ENCODE measurements around the gene CRYBB3.

CRYBB3 gene

DNA sequence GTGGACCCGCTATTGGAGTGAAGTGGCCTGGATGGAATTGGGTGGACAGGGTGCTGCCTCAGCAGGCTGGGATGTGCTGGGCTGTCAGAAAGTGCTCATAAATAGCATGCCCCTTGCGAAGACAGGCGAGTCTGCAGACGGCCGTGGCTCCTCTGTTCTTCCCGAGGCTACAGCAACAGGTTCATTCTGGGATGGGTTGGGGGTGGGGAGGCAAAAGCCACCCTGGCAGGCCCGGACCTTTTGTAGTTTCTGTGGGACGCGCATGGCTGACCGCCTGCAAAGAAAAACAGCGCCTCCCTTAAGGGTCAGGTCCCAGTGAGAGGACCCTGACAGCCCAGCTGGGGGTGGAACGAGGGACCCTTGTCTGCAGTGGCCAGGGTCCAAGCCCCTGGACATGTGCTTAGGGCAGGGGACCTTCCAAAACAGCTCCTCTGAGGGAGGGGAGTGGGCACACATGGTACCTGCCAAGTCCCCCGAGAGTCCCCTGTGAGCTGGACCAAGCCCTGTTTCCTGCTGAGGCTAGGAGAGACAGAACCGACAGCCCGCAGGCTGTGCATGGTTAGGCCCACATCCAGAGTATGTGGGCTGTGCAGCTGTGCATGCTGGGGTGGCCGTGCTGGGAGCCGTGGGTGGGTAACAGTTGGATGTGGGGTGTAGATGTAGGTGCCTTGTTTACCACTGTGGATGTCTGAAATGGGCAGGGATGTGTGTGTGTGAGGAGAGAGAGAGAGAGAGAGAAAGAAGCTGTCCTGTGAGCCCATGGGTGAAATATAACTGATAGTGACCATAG, at the start of gene CRYBB3:
Gene CRYBB3 (plus strand): TSS at position 128 of the 790 bp plus-strand sequence. CDS start 1,539 bp downstream, outside the sequence.
- DNase-seq, result no peak

DNA sequence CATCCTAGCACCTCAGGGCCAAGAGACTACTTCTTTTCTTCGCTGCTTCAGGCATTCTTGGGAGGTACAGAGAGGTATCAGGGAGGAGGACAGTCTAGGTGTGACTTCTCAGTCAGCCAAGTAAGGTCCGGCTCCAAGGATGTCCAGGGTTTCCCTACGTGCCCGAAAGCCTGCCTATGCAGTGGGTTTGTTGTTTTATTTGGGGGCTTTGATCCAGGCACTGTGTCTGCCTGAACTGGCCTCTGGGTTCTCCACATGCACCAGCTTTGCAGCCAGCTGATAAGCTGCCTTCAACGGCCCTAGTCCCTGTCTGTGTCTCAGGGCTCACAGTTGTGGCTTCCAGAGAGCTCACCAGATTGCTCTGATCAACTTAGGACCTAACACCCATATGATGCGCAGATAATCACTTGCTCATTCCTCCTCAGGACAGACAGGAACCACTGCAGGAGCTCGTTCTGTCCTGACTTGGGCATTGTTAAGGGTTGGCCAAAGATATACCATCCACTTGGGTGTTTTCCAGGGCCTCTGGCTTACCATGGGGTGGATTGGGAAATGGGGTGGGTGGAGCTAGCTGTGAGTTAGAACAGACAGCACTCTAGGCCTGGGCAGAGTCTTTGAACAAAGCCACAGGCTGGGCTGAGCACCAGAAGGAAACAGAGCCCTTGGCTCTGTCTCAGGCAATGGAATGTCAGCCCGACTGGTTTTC, 45.5 kb upstream of the CRYBB3 start:
- no peak for DNase-seq

DNA sequence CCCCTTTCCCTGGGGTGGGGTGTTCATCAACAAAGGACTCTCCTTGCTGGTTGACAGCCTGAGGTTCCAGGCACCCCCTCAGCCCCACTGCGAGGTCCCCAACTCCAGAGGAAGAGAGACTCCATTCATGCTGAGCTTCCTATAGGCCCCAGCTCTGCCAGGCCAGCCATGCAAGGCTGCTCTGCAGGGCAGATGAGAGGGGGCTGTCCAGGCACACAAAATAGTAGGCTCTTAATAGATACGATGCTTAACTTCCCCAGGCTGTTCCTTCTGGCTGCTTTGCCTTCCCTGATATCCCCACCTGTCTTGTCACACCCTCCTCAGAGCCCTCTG, 45.0 kb upstream of the CRYBB3 start:
- no peak for DNase-seq

DNA sequence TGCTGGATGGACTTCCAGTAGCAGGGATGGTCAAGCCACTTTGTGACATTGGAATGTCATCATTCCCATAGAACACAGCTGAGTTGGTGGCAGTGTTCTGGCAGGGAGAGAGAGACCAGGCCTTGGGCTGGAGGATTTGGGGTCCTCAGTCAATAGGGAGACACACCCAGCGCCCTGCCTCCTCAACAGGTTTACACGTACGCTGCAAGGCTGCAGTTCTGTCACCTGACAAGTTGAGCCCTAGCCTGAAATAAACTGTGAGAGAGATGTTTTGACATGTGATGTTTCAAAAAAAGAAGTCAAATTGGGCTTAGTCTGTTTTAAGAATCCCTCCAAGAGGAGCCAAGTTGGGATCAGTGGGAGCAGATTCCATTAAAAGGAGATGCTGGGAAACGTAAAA, 42.9 kb upstream of the CRYBB3 start:
- no peak for DNase-seq

DNA sequence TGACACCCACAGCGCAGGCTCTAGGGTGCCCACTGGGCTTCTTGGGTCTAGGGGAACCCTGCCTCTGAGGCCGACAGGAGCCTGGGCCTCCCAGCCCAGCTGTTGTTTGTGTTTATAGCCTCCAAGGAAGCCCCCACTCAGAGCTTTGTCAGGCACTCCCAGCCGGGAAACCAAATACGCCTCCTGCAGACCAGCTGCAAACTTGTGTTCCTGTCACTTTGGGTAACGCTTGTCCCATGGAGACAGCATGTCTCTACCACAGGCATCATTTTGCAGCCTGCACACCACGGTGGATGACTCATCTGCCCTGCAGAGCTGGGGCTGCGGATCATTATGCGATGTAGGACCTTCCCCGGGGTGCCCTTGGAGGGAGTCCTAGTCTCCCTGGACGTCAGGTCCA, 40.6 kb upstream of the CRYBB3 start:
- no peak for DNase-seq

DNA sequence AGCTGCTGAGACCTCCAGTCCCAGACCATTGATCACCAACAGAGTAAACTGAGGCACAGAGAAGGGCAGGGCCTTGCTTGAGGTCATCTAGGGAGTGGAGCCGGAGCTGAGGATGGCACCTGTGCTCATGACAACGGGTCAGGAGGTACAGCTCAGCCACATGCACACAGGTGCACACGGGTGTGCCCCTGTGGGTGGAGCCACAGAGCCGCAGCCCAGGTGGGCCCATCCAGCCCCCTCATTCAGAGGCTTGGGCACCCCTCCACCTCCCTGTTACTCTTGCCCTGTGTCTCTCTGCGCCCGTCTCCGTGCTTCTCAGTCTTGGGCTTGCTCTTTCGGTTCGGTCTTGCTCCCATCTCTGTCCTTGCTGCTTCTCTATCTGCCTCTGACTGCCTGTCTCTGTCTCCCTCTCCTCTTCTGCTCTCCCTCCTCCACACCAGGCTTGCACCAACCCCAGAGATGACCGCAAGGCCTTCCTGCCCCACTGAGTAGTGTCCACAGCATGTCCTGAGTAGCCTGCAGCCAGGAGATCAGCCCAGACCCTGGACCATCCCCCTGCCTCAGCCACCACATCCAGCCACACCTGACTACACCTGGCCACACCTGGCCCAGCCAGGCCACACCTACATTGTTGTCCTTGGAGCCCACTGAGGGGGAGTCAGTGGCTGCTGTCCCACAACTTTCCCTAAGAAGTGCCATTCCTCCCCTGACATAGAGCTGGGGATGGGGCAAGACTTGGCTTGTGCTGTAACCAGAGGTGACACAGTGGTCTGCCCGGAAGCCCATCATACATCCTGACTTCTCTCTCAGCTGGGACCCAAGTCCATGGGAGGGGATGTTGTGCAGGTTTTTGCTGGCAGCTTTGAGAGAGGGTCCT, 39.3 kb upstream of the CRYBB3 start:
- DNase-seq, result no peak

DNA sequence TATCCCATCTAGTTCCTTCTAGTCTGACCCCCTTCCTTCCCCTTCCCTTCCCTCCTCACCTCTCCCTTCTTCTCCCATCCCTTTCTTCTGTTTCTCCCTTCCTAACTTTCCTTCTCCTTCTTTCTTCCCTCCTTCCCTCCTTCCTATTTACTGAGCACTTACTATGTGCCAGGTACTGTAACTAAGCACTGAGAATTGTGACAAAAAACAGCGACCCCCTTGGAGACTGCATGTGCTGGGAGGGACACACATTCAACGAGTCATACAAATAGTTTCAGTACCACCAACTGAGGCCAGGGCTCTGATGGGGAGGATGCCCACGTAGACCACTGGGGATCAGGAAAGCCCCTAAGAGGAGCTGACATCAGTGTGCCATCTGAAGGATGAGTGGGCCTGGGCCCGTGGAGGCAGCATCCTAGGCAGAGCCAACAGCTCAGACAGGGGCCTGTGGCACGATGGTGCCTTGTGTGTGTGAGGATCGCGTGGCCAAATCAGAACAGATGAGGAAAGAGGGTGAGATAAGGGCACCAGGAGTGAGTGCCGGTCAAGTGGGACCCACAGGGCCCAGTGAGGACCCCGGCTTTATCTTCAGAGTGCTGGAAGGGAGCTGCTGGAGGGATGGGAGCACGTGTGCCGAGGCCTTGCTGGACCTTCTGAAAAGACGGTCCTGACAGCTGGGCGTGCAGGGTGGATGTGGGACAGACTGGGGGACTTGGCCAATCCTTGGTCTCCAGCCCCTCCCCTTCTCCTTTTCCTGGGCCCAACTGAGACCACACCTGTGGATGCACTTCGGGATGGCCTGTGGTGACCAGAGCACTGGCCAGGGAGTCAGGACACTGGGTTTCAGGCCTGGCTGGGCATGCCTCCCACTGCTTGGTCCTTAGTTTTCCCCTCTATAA, 38.4 kb upstream of the CRYBB3 start:
- no peak for DNase-seq

DNA sequence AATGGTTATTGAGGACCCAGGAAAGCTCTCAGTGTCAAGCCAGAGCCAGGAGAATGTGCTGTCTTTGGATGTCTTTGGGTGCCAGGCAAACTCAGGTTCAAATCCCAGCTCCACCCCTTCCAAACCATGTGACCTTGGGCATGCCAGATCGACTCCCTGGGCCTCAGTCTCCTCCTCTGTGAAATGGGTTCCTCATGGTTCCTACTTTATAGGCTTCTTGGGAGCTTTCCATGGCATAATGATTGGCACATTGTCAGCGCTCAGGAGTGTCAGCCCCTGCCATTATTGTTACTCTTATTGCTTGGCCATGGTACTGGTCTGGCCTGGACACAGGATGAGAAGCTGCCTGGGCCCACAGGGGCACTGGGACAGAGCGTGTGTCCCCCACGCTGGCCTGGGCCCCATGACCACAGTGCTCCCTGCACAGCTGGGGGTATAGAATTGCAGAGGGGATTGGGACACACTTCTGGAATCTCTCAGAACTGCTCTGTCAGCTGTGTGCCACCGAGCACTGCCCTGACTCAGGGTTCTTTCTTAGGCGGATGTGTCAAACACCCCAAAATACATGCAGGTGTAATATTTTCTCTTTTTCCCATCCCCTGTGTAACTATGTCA, 37.6 kb upstream of the CRYBB3 start:
- no peak for DNase-seq

DNA sequence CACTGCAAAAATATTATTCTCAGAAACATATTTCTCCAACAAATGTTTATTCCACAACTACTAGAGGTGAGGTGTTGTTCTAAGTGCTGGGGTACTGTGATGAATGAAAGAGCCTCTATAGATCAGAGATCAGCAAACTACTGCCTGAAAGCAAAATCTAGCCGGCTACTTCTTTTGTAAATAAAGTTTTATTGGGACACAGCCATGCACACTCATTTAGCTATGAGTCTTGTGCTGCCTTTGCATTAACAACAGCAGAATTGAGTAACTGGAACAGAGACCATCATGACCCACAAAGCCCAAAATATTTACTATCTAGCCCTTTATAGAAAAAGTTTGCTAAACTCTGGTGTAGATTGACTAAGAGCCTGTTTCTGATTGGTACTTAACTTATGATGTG, 37.1 kb upstream of the CRYBB3 start:
- no peak for DNase-seq

DNA sequence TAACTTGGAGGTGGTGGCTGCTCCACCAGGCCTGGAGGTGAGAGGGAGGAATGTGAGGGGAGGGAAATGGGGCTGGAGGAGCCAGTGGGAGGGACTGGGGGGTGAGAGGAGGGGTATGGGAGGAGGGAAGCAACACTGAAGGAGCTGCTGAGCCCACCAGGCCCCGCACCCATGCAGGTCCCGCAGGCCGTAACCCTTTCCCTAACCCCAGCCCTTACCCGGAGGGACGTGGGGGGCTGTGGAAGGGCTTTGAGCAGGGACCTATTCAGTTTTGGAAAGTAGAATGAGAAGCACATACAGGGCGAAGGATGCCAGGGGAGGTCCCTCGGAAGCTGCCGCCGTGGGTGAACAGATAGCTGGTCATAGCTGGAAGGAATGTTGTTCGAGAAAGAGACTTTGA, 33.9 kb upstream of the CRYBB3 start:
- DNase-seq, result no peak

DNA sequence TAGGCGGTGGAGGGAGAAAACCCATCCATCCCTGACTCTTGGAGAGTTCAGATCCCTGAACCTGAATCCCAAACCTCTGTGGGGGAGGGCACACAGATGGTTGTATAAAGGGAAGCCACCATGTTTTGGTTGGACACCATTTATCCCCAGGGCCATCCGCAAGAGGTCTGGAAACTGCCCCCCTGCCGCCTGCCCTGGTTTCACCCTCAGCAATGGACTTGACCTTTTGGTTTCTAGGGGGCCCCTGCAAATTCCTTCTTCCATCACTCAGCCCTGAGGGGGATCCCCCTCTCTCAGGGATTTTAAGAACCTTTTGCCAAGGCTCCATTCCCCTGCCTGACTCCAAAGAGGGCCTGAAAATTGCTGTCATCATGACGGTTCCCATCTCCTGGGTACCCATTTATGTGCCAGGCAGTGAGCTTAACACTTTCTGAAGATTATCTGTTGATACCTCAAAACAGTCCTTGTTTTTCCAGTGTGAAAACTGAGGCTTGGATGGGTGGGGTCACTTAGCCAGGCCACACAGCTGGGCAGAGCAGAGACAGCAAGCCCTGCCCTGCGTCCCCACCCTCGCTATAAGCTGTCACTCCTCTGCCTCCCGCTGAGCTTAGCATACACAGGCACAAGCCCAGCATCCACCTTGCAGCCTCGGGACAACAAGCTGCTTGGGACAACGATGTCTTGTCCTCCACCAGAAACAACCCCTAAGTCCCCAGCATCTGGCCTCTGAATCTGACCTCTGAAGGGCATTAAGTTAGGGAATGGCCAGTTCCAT, 33.2 kb upstream of the CRYBB3 start:
- no peak for DNase-seq

DNA sequence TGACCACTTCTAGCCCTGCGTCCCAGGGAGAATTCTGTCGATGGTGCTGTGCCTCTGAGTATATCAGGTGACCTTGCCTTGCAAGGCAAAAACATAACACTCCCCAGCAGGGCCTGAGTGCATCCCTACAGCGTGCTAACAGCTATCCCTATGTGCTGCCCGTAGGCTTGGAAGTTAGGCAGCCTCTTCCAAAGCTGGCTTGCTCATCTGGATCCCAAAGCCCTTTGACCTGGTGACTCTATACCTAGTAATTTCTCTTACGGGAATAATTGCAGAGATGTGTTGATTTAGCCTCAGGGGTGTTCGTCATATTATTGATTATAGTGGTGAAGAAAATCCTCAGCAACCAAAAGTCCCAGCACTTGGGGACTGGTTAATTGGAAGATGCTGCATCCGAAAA, 32.6 kb upstream of the CRYBB3 start:
- DNase-seq, result no peak

DNA sequence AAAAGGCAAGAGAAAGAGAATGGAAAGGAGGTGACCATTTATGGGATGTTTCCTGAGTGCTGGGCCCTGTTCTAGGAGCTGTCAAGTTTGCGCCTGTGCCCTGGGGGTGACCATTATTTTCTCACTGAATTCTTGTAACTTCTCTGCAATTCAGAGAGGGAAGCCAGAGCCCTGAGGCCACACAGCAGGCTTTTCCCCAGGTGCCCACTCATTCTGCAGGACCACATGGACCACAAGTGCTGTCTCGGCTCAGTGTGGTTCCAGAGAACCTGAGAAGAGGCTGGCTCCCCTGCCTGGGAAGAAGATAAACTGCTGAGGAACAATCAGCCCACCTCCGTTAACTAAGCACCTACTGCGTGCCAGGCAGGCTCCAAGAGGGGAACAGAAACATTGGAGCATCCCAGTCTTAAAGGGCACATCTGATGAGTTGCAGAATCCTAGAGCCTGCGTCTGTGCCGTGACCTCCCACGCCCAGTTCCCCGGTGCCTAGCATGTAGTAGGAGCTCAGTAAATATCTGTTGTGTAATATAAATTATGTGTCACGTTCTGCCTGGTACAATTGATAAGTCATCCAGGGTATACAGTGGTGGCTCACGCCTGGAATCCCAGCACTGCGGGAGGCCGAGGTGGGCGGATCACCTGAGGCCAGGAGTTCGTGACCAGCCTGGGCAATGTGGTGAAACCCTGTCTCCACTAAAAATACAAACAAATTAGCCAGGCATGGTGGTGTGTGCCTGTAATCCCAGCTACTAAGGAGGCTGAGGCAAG, 31.6 kb upstream of the CRYBB3 start:
- no peak for DNase-seq

DNA sequence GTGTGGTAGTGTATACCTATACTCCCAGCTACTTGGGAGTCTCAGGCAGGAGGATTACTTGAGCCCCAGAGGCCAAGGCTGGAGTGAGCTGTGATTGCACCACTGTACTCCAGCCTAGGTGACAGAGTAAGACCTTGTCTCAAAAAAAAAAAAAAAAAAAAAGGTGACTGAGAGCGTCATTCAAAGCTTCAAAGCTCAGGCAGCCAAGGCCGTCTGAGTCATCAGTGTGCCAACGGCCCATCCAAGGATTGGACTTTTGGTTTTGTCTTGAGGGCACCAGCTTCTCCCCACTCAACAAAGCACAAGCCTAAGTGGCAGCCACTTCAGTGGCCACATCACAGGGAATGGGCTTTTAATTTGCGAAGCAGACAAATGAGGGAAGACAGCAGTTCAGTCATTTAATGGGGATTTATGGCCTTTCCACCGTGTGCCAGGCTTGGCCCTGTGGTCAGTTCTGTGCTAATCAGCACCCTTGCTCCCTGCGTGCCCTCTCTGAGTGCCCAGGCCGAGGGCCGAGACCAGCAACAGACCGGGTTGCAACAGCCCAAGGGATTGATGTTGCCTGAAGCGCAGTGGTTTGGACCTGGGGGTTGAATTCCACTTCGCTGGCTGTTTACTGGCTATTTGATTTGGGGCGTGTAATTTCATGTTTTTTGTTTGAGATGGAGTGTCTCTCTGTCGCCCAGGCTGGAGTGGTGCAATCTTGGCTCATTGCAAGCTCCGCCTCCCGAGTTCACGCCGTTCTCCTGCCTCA, 30.2 kb upstream of the CRYBB3 start:
- DNase-seq, result no peak

DNA sequence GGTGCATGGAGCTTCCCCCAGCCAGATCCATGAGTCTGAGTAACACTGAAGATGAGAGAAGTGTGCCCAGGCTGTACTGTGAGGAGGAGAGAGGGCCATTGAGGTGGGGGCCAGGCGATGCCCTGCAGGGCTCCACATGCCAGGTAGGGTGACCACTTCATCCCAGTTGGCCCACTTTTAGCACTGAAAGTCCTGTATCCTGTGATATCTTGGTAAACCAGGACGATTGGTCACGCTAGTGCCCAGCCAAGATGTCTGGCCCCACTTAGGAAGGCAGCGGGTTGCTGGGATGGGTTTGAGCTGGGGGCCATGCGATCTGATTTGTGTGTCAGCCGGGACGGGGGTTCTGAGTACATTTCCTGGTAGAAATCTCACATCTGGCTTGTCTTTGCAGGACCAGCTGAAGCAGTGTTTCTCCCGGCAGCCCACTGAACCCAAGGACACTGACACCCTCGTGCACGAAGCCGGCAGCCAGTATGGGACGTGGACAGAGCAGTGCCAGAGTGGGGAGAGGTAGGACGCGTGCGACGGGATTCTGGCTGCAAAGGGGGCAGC, 29.2 kb upstream of the CRYBB3 start:
- no peak for DNase-seq

DNA sequence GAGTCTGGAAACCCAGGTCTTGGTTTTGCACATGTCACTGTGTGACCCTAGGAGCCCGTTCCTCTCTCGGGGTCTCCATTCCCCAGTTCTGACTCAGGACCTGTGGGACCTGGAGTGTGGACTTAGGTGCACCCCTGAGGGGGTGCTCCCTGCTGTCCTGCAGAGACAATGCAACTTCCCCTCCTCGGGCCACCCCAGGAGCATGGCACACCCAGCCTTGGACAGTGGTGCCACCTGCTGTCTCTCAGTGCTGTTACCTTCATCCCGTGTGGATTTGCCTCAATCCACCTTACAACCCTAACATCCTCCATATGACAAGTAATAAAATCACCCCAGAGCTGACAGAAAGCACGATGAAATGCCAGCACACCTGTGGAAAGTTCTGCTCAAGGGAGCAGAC, 27.5 kb upstream of the CRYBB3 start:
- DNase-seq, result no peak

DNA sequence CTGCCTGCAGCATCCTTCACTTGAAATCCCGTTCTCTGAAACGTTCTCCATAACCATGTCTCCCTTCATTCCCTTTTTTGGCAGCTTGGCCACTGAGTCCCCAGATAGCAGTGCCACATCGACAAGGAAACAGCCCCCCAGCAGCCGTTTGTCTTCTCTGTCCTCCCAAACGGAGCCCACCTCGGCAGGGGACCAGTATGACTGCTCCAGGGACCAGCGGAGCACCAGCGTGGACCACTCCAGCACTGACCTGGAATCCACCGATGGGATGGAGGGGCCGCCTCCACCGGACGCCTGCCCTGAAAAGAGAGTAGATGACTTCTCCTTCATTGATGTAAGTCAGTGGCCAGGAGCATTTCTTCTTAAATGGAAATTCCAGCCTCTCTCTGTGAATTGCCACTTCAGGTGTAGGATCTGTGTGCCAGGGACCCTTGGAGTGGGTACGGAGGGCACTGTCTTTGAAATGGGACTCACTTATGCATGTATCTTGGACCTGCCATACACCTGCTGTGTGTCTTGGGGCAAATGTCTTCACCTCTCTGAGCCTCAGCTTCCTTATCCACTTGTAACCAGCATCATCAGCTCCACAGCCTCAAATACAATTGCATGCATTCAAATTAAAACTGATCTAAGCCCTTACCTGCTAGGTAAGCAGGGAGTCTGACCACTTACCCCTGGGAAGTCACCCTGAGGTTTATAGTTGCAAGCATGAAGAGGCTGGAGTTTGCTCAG, 25.3 kb upstream of the CRYBB3 start:
- no peak for DNase-seq

DNA sequence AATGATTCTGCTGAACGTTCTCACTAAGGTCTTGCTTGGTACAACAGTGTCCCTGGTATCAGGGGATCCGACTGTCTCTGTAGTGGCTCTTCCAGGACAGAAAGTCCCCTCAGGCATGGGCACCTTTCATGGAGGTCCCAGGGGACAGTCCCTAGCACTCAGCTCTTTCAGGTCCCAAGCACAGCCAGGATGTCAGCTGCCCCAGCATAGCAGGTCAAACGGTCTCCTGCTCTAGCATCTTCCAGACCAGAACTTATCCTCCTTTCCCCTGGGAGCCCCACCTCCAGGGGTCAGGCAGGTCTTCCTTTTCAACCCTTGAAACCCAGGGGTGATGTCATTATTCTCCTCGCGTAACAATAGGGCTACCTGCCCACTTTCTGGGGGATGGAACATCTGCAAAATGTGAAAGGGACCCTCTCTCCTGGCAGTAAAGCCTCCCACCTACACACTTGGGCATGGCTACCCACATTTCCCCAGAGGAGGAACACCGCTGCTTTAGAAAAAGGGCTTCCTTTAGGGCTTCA, 24.7 kb upstream of the CRYBB3 start:
- no peak for DNase-seq
